Activated CD4-positive, alpha-beta T cell treated with anti-CD3 and anti-CD28 coated beads, Interleukin-10, Interleukin-2, amounts not matched to agents 100 ng/mL and 50 ng/mL, durations not matched to agents 16 hours and 8 hours (primary cell): ENCODE results near the gene KCNH6.

ENCODE experiments used
- DNase-seq: peaks from one replicate; pipeline ENCODE4 v3.0.0-alpha.2; 2020

The KCNH6 gene

GRCh38 chr17:63563339-63563738 lies 40.2 kb downstream of the KCNH6 start:
- DNase-seq, result no peak

GRCh38 chr17:63564562-63564961 lies 41.4 kb downstream of the KCNH6 start:
- no peak for DNase-seq

GRCh38 chr17:63567229-63567628 lies 44.1 kb downstream of the KCNH6 start:
- no peak for DNase-seq

- no peak for DNase-seq
These were observed 45.4 kb downstream of the KCNH6 start for GRCh38 chr17:63568563-63568962.

GRCh38 chr17:63571632-63572310 lies 48.6 kb downstream of the KCNH6 start:
- DNase-seq, result peak; percentile 36

GRCh38 chr17:63573634-63574033 lies 50.5 kb downstream of the KCNH6 start:
- no peak for DNase-seq

- no peak for DNase-seq
These were observed 55.0 kb downstream of the KCNH6 start for GRCh38 chr17:63578027-63578768.

- no peak for DNase-seq
These were observed 55.6 kb downstream of the KCNH6 start for GRCh38 chr17:63578769-63579111.

GRCh38 chr17:63579633-63580032 lies 56.5 kb downstream of the KCNH6 start:
- DNase-seq, result no peak

- no peak for DNase-seq
These were observed 64.6 kb downstream of the KCNH6 start for GRCh38 chr17:63587770-63588169.

GRCh38 chr17:63588797-63589196 lies 65.6 kb downstream of the KCNH6 start:
- no peak for DNase-seq

- DNase-seq, result no peak
These were observed 66.5 kb downstream of the KCNH6 start for GRCh38 chr17:63589646-63590045.

GRCh38 chr17:63592797-63593196 lies 69.6 kb downstream of the KCNH6 start:
- DNase-seq, result no peak

- DNase-seq, result no peak
These were observed 72.0 kb downstream of the KCNH6 start for GRCh38 chr17:63595132-63595531.
